GM18520 (cell line): ENCODE data around the gene IGF2BP2.
"Not testable (repeated sequence)": the region's sequence is repeated elsewhere in the genome, so short reads cannot be mapped to it uniquely, and the experiment has no call there.

ENCODE experiments used
- ATAC-seq: cut with Tn5 transposase; IDR thresholded peaks from one replicate; pipeline ENCODE4 v1.9.1; 2021; ENCODE audit not compliant: unreplicated experiment

Gene IGF2BP2

GRCh38 chr3:185838417-185838989 lies 13.7 kb upstream of the IGF2BP2 start:
- not testable (repeated sequence) for ATAC-seq

DNA sequence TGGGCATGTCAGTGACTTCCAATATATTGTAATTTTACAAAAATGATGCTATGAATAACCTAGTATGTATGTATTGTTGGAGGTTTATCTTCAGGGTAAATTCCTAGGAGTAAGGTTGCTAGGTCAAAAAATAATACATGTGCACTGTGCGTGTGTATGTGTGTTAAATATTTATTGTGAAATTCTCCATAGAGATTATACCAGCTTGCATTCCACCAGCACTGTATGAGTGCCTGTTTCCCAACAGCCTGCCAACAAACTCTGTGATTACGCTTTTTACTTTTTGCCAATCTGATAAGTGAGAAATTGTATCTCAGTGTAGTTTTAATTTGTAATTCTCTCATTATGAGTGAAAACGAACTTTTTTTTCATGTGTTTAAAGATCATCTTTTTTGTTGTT lies 12.6 kb upstream of the IGF2BP2 start:
- no peak for ATAC-seq

GRCh38 chr3:185831990-185832389 lies 7.1 kb upstream of the IGF2BP2 start:
- ATAC-seq = no peak

GRCh38 chr3:185831195-185831594 lies 6.4 kb upstream of the IGF2BP2 start:
- ATAC-seq = no peak

GRCh38 chr3:185830018-185830797 lies 5.4 kb upstream of the IGF2BP2 start:
- ATAC-seq = no peak

GRCh38 chr3:185828755-185829154 lies 3.9 kb upstream of the IGF2BP2 start:
- no peak for ATAC-seq

- ATAC-seq = no peak
Measured at GRCh38 chr3:185827595-185828344, 2.9 kb upstream of the IGF2BP2 start.

GRCh38 chr3:185825639-185826481 lies 1.0 kb upstream of the IGF2BP2 start:
- no peak for ATAC-seq

- ATAC-seq = no peak
Measured at GRCh38 chr3:185824051-185825005, 514 bp downstream of the IGF2BP2 start.

- no peak for ATAC-seq
Measured at GRCh38 chr3:185823078-185824044, 1.5 kb downstream of the IGF2BP2 start.

DNA sequence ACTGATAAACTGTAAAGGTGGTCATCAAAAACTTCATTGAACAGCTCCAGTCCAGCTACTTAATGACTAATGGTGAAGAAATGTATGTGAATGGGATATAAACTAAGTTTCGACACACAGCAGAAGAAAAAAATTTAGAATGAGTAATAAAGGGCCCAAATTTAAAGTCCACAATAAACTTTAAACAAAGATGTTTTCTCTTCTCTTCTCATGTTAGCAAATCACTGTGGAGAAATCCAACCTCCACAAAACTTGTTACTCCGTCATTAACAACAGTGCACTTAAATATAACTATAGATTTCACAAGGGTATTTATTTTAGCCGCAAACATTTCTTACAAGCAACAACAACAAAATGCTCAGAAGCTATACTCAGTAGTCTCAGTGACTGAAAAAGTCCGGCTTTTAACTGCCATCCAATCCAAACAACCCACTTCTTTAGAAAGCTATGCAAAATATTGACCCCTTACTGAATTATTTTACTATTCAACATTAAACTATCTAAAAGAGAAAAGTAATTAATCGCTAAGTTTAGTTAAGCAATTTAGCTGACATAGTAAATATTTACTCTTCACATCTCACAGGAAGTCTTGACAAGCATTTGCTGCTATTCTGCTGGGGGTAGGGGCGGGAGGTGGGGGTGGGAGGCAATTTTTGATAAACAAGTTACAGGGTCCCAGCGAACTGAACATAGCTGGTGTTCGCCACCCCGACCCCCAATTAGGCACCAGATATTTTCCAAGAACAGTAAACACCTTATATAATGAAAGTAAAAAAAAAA lies 2.4 kb downstream of the IGF2BP2 start:
- no peak for ATAC-seq

GRCh38 chr3:185820973-185821758 lies 3.7 kb downstream of the IGF2BP2 start:
- ATAC-seq = no peak

GRCh38 chr3:185818267-185818875 lies 6.5 kb downstream of the IGF2BP2 start:
- no peak for ATAC-seq

DNA sequence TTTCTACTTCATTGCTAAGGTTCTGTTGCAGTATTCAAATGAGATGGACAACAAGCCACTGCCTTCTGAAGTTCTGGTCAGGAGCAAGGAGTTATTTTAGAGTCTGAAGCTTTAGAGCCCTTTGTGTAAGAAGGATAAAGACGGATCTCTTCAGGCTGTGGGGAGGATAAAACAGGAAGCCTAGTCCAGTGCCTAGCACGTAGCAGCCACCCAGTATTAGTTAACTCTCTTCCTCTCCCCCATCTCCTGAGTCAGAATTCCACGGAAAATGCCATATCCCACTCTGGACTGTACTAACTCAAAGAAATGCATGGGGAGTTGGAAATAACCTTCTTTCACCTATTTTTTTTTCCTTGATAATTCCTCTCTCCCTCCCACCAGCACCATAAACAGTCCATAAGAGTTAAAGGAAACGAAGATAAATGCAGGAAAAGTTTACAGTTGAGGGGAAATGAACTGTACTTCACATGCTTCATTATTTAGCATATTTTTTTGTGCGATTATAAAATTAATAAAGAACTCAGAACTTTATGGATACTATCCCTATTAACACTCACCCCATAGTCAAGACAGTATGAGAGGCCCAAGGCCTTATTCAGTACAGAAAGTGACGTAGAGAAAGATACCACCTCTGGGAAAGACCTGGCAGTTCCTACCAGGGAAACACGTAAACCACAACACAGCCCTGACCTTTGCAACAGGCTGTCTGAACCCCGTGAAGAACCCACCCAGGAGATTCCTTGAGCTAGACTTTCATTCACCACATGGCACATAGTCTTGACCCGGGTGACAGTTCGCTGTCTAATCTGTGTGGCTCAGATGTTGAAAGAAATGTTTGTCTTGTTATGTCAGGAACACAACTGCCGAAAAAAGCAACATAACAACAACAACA lies 9.2 kb downstream of the IGF2BP2 start:
- no peak for ATAC-seq

DNA sequence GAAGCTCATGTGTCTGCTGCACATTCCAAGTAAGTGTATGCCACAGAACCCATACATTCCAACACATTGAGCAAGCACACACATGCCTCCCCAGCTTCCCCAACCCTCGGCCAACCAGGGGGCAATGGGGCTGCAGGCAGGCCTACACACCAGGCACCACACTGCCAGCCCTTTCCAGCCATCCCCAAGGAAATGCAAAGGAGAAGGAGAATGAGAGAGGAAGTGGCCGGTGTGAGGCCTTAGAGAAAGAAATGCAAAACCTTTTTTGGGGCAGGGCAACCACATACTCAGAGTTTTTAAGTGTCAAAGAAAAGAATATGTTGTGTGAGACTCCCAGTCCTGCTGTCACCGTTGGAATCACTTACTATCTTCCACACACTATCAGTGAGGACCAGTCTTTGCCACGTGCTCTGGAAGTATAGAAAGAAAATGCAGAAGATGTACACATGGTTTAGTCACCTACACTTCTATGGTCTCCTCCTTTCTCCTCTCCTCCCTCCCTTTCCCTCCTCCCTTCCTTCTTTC lies 11.1 kb downstream of the IGF2BP2 start:
- ATAC-seq = no peak

GRCh38 chr3:185813205-185813604 lies 11.6 kb downstream of the IGF2BP2 start:
- ATAC-seq = no peak
